ENCODE data around the gene SSPN.

The SSPN gene

DNA sequence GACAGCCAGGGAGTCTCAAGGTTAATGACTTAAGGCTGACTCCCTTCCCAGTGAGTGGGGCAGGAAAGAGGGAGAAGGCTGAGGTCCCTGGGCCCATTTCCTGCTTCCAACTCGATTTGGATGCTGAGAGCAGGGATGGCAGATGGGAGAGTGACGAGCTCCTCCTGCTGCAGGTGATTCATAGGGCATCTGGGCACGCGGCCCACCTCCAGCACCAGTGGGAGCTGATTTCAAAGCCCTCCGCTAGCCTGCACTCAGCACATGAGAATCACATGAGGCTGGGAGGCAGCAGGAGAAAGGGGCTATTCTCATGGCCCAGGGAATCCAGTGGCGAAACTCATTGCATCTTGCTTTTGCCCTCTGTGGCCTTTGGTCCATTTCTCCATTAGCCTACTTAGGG is 90.8 kb downstream of the SSPN start:
- DNase-seq (ENCODE audit: low spot score), result no peak

DNA sequence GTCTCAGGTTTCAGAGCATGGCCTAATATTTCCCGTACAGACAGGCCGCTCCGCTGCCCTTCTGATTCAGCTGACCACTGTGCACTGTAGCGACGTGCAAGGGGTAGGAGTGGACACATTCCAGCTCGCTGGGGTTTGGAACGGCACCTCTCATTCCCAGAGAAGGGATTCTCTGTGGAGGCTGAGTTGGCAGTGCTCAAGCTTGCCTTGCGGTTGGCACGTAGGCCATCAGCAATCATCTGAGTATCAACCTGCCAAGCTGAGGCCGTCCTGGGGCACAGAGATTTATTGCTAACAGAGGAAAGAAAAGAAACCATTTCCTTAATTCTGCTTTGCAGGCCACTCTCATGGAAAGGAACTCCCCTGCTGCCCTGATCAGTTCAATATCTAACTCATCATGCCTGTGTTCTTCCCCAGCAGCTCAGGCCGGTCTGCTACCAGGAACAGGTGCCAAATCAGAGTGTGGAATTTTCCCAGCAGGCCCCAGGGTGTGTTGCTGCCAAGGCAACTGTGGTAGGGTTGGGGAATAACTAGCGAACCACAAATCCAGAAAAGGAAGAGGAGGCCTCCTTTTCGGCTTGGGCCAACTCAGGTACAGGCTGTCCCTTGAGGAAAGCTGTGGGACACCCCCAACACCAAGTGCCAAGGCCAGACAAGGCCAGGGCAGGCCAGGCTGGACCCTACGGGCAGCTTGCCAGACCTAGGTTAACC is 92.5 kb downstream of the SSPN start:
- DNase-seq (ENCODE audit: low spot score), result no peak

DNA sequence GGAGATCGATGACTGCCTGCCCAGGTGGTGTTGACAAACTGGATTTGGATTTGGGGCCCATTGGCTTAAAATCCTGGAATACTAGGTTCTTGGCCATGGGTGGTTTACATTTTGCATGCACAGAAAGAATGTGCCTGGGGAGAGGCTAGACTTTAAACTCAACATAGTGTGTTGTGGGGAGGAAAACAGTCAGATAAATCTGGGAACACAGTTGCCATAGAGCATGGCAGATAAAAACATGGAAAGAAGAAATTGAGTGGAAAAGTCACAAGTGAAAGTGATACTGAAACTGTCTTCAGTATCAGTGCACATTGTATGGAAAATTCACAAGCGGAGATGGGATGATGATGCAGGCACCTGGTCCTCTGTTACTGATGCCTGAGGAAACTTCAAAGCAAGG is 95.2 kb downstream of the SSPN start:
- no peak for DNase-seq (ENCODE audit: low spot score)

DNA sequence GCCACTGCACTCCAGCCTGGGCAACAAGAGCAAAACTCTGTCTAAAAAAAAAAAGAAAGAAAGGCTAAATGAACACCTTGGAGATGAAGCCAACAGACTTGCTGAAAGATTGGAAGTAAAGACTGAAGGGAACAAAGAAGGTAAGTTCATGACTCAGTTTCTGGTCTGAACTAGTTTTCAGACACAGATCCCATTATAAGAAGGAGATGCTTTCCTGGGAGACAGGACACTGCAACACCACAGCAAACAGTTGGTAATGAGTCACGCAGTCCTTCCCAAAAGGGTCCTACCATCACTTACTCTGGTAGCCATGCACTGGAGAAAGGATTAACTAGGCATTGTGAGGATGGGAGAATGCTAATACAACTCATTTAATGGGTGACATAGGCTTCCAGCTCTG is 97.2 kb downstream of the SSPN start:
- DNase-seq (ENCODE audit: low spot score), result no peak

DNA sequence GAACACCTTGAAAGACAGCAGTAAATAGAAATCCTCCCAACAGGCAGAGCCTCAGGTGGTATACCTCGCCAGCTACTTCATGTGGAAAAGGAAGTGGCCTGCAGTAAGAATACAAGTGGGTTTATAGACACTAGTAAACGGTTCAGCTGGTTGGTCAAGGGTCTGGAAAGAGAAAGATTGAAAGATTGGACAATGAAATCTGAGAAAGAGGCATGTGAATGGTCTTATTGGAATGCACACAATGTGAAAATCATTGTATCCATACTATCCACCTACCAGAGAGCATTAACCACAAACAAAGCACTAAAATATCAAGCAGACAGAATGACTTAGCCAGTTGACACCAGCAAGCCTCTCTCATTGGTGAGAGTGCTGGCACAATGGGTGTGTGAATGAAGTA is 98.2 kb downstream of the SSPN start:
- no peak for DNase-seq (ENCODE audit: low spot score)

DNA sequence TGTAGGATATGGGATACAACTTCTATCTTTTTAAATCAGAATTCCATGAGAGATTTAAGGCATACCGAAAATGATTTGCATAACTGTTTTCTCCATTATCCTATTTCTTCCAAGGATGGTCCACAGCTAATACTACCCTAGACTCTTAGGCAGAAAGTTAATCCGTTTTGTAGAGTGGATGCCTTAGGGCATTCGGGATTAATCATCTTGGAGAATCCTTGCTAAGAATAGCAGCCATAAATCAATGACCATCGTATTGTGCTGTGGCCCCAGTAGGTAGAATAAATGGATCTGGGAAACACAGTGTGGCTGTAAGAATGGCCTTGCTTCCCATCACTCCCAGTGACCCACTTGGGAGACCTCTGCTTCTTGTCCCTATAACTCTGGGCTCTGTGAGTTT is 99.6 kb downstream of the SSPN start:
- DNase-seq (ENCODE audit: low spot score), result no peak

DNA sequence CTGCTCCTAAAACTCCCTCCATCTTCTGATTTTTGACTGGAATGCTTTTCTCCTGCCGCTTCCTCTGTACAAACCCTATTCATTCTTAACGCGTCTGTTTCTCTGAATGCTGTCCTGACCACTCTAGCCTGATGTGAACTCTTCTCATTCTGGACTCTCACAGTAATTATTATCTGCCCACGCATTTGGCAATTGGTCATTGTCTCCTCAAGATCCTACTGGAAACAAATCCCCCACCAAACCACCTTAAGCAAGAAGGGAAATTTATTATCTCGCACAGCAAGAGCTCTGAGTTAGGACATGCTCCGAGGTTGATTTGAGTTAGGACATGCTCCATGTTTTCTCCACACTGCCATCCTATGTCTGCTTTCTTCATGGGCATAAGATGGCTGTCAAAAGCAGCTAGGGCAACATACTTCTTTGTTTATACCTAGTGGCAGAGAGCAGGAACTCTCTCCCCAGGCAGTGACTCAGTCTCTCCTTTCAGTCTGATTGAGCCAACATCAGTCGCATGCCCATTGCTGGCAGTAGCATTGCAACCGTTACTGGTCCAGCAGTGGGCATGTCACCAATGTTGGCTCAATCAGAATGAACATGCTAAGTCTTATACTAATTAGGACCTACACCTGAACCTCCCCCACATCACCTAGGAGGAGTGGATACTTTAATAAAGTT is 102.2 kb downstream of the SSPN start:
- no peak for DNase-seq (ENCODE audit: low spot score)

DNA sequence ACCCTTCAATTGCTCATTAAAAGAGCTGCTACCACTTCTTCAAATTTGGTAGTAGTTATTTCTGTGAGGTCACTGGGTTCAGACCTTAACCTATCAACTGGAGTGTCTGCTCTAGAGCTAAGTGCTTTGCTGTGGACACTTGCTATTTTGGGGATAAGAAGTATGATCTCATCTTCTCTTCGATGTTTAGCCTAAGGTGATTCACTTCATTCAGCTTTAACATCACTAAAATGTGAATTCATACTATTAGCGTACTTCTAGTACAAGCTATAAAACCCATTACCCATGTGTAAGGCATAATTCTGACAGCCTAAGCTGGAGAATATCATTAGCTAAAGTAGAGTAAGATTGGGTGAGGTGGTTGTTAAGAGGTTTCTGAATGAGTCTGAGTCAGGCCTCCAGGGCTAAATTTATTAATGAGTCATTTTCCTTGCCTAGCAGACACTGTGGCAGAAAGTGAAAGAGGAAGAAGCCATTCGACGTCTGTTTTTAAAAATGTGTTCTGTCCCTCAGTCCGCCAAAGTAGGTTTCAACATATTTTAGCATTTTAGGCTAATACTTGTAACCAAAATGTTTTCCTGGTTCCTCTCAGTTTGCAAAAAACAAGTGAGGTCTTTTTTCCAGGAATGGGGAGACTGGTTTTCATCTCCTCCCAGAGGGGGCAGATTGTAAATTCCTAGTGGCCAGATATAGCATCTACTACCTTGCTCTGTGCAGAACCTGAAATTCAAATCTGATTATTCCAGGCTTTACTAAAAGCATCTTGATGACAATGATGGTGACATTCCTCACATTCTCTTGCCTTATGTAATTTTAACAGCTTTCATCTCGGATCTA is 103.6 kb downstream of the SSPN start:
- no peak for DNase-seq (ENCODE audit: low spot score)

DNA sequence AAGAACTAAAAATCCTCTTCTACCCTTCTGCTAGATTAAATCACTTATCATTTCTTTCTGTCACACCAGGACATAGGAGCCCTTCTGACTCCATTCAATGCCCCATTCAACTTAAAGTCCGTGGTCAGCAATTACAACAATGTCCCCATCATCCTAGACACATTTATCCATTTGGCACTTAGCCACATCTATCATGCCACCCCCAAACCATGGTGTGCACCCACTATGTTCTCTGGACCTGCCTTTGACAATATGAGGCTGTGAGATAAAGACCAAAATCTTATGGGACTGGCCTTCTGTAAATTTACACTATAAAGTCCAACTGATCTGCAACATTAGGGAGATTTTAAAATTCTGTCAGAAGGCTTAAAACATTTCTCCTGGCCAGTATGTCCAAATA is 104.4 kb downstream of the SSPN start:
- no peak for DNase-seq (ENCODE audit: low spot score)

Measured in D341Med (cell line).